CD4-positive, alpha-beta T cell treated with Interleukin-21 for 1 hour (primary cell): Measurements from ENCODE around the gene BLCAP.
"Not testable (repeated sequence)": the region's sequence is repeated elsewhere in the genome, so short reads cannot be mapped to it uniquely, and the experiment has no call there.

Experiments used
- DNase-seq: peaks from one replicate; pipeline ENCODE4 v3.0.0-alpha.2; 2020

Gene BLCAP

DNA sequence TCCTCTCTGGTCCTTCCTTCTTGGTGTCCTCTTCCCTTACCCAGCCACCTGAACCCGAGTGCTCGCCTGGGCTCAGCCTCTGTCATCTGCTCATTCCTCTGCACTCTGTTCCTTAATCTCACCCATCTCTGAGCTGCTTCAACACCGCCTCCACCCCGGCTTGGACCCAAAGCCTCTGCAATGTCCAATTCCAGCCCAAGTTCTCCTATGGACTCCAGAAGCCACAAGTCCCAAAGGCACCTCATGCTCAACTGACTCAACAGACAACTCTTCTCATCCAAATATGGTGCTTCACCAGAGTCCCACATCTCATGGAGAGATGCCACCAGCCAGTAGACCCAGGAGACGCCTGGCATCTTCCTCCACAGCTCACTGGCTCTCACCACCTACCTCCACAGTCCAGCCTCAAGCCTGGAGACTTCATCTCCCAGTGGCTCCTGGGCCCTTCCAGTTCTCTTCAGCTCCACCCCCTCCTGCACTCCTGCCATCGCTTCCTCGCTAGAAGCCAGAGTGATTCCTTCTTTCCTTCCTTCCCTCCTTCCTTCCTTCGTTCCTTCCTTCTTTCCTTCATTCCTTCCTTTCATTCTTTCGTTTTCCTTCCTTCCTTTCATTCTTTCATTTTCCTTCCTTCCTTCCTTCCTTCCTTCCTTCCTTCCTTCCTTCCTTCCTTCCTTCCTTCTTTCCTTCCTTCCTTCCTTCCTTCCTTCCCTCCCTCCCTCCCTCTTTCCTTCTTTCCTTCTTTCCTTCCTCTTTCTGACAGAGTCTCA, 47.6 kb downstream of the BLCAP start:
- no peak for DNase-seq

DNA sequence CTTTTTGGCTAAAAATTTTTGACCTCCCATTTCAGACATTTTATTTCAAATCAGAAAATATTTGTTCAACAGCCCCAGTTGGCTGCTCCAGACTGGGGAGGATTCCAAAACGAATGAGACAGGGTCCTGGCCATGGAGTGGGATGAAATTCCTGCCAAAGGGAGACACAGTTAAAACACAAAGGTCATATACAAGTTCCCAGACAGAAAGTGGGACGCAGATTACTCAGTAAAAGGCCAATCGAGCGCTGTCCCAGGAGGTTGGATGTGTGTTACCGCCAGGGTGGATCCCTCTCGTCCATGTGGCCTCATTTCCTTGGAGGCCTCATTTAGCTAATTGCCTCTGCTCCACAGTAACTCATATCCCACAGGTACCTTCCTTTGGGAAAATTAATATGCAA, 48.4 kb downstream of the BLCAP start:
- no peak for DNase-seq

DNA sequence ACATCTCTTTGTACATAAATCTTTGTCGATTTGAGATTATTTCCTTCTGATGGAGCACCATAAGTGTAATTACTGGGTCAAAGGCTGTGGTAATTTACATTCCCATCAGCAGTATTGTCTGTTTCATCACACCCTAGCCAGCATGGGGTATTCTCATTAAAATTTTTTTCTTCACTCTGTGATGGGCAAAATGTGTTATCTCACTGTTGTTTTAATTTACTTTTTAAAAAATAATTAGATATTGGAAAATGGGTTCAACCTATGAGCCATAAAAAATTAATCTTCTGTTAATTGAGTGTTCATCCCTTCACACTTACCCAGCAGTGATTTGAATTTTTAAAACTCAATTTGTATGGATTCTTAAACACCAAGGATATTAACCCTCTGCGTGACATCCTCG, 50.6 kb downstream of the BLCAP start:
- no peak for DNase-seq

DNA sequence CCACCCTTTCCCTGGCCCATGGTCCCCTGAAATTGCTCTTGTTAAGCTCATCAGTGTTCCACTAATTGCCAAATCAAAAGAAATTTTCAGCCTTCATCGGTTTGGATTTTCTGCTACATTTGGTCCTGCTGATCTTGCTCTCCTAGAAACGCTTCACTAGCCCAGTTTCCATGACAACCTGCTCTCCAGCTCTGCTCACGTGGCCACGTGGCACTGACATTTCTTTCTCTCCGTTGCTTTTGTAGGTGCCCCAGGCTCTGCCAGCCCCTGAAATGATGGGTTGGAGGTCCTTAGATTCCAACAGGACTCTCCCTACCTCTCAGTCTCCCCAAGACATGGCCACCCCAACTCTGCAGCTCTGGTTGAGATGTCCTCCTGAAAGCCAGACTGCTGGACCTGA, 52.4 kb downstream of the BLCAP start:
- DNase-seq: no peak

DNA sequence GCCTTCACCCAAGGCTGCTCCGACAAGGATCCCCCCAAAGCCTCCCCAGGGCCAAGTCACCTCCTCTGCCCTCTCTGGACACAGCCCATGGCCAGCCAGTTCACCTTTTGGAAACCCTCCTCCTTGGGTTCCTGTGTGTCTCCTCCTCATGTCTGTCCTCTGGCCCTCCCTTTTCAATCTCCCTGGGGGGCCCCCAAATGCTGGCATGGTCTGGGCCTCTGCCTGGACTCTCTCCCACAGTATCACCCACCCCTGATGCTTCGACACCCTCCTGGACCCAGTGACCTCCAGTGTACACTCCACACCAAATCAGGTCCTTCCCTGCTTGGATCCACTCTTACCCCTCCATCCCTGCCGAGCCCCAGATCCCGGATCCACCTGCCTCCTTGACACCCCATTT, 53.3 kb downstream of the BLCAP start:
- no peak for DNase-seq

DNA sequence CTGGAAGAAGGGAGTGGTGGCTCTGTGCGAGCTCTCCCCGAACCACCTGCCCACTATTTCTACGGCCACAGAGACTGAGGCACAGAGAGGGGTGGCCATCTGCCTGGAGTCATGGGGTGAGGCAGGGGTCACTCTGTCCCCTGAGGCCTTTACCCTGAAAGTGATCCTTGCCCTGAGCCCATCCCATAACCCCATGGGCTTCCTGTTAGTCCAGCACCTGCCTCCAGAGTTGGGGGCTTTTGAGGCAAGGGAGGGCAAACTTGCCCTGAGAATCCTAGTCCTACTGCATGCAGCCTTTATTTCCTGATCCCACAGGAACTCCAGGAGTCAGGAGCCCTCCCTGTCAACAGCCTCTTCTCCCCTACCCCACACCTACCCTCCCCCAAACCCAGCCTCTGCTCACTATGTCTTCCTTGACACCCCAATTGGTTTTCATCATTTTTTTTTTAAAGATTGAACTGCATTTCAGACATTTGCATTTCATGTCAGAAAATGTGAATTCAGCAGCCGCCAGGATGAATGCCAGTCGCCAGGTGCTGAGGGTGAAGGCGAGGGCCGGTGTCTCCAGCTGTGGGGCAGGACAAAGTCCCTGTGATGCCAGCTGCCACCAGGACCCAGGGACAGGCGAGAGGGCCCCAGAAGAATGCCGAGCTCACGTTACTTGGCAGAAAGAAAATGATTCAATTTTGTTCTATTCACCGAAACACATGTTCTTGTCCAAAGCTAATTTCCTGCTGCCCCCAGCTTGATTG, 54.3 kb downstream of the BLCAP start:
- DNase-seq: no peak

DNA sequence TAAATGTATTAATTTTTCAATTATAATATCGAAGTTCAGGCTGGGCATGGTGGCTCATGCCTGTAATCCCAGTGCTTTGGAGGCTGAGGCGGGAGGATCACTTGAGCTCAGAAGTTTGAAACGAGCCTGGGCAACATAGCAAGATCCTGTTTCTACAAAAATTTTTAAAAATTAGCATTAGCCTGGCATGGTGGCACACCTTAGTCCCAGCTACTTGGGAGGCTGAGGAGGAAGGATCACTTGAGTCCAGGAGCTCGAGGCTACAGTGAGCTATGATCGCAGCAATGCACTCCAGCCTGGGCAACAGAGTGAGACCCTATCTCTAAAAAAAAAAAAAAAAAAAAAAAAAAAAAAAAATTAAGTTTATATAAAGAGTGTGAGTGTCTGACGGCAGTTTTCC, 55.2 kb downstream of the BLCAP start:
- not testable (repeated sequence) for DNase-seq

DNA sequence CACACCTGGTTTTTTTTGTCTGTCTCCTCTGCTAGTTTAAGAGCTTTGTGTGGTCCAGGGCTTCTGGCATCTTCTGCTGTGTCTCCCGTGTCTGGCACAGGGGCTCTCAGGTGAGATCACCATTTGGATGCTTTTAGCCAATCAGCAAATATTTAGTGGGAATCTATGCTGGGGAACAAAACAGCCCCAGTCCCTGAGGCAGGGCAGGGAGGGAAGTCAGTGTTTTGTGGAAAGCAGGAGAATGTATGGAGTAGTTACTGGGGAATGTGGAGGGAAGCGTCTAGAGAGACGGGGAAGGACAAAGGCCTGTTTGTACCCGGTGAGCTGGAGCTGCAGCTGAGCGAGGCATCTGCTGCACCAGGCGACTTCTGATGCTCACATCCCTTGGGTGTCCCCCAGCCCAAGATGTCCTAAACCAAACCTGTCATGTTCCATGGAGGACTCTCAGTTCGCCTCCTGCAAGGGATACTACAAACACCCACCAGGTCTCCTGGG, 55.9 kb downstream of the BLCAP start:
- DNase-seq: no peak

DNA sequence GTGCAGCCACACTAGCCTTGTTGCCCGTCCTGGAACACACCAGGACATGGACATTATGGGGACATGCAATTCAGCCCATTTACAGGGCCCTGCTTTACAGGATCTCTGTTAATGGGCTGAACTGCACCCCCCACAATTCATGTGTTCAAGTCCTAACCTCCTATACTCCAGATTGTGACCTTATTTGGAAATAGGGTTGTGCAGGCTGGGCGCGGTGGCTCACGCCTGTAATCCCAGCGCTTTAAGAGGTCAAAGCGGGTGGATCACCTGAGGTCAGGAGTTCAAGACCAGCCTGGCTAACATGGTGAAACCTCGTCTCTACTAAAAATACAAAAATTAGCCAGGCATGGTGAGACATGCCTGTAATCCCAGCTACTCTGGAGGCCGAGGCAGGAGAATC, 57.5 kb downstream of the BLCAP start:
- not testable (repeated sequence) for DNase-seq

DNA sequence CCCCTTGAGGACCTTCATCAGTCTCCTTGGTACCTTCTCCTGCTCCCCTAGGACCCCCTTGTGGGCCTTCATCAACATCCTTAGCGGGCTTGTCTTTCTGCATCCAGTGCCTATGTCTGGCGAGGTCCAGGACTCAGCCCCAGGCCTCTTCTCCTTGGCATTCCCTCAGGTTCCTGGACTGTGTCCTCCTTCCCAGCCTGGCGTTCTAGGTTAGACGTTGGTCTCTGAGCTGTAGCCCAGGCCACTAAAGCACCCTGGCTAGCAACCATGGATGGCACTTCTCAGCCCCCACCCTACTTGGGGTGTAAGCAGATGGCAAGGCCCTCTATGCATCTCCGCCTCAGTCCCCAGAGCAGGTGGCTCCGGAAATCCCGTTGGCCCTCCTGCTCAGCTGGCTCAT, 58.1 kb downstream of the BLCAP start:
- DNase-seq: no peak

DNA sequence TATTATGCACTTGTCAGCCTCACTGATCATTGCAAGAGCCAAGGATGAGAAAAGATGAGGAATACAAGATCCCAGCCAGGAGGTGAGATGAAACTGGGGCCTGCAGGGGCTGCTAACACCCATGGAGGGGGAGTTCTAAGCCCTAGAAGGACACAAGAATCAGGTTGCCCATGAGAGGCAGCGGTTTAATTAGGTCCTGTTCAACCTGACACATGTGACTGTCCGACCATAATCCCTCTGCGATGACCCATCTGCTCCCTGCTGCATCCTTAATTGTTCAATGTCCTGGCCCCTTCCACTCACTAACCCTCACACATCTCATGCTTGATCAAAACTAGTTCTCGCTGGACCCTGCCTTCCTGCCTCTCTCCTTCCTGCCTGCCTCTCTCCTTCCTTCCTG, 58.8 kb downstream of the BLCAP start:
- no peak for DNase-seq
